ENCODE results near the gene CLRN1. TPM values are rescaled to one million over a fixed set of nuclear protein-coding genes. Genes with fewer than 3 reads are reported as not detected.

CLRN1 gene
- total and polyA plus RNA-seq, 2 experiments from 2014 or later, result 0.45 to 0.69 TPM

DNA sequence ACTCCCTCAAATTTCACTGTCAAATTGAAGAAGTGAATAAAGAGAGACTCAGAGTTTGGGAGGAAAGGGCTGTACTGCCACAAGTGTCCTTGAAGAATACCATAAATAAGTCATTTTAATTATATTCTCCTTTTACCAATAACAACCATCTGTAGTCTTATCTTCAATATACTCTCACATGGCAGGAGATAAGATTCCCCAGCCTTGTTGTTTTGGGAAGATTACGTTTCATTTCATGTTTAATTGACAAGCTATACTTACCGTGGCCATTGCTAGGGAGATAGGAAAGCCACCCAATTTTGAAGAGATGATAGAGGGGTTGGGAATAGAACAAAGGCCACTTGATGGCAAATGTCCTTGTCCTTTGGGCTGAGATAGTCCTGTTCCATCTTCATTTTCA lies 69.5 kb downstream of the CLRN1 start:
- H3K4me1 ChIP-seq (ENCODE audit: insufficient read depth), result no peaks in the 10 kb centered on the region
- no peaks in the 10 kb centered on the region for H3K36me3 Mint-ChIP-seq (ENCODE audit: low read depth)
- H2AFZ ChIP-seq, result no peak overlapping the region
- ATAC-seq (no peak), DNase-seq (ENCODE audit: low spot score) (no peak)
- H3K4me3 ChIP-seq, result no peak overlapping the region
- H3K4me2 ChIP-seq, result no peak overlapping the region
- H3K27me3 ChIP-seq (ENCODE audit: insufficient read depth), result no peaks in the 10 kb centered on the region
- no peak overlapping the region for H3K27ac ChIP-seq (ENCODE audit: low read depth)
- H3K9me3 Mint-ChIP-seq, result no peaks in the 10 kb centered on the region
- H3K36me3 ChIP-seq (ENCODE audit: insufficient read depth), result no peaks in the 10 kb centered on the region
- H3K9me2 ChIP-seq (ENCODE audit: insufficient read depth), result 0 out of 2 replicates have a peak, but pooled peaks cover 7% of the 10 kb centered on the region
- peaks cover 3% of the 10 kb centered on the region for H3K27me3 Mint-ChIP-seq (ENCODE audit: insufficient read depth, low read depth, poor library complexity)
- H3F3A ChIP-seq (replicated peaks; ENCODE audit: low read depth), result no peaks in the 10 kb centered on the region
- no peaks in the 10 kb centered on the region for H3K79me2 ChIP-seq (replicated peaks; ENCODE audit: insufficient read depth)
- H3K27ac Mint-ChIP-seq, result no peak overlapping the region
- H3K4me1 Mint-ChIP-seq, result peaks cover 5% of the 10 kb centered on the region
- TF ChIP-seq ZNF331 (CRISPR knock-in tag; IDR thresholded peaks at IDR 0.05; ENCODE audit: low read depth), result no peak
- no peak for TF ChIP-seq CTCF (conservative IDR thresholded peaks at IDR 0.05; ENCODE audit: low read depth in 2 of 2)
- TF ChIP-seq, protein P1, sequence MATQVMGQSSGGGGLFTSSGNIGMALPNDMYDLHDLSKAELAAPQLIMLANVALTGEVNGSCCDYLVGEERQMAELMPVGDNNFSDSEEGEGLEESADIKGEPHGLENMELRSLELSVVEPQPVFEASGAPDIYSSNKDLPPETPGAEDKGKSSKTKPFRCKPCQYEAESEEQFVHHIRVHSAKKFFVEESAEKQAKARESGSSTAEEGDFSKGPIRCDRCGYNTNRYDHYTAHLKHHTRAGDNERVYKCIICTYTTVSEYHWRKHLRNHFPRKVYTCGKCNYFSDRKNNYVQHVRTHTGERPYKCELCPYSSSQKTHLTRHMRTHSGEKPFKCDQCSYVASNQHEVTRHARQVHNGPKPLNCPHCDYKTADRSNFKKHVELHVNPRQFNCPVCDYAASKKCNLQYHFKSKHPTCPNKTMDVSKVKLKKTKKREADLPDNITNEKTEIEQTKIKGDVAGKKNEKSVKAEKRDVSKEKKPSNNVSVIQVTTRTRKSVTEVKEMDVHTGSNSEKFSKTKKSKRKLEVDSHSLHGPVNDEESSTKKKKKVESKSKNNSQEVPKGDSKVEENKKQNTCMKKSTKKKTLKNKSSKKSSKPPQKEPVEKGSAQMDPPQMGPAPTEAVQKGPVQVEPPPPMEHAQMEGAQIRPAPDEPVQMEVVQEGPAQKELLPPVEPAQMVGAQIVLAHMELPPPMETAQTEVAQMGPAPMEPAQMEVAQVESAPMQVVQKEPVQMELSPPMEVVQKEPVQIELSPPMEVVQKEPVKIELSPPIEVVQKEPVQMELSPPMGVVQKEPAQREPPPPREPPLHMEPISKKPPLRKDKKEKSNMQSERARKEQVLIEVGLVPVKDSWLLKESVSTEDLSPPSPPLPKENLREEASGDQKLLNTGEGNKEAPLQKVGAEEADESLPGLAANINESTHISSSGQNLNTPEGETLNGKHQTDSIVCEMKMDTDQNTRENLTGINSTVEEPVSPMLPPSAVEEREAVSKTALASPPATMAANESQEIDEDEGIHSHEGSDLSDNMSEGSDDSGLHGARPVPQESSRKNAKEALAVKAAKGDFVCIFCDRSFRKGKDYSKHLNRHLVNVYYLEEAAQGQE (IDR thresholded peaks at IDR 0.05; ENCODE audit: unreplicated experiment), result no peak
- TF ChIP-seq CREB1 (CRISPR knock-in tag; IDR thresholded peaks at IDR 0.05; ENCODE audit: low read depth), result no peak
- TF ChIP-seq, protein P2, sequence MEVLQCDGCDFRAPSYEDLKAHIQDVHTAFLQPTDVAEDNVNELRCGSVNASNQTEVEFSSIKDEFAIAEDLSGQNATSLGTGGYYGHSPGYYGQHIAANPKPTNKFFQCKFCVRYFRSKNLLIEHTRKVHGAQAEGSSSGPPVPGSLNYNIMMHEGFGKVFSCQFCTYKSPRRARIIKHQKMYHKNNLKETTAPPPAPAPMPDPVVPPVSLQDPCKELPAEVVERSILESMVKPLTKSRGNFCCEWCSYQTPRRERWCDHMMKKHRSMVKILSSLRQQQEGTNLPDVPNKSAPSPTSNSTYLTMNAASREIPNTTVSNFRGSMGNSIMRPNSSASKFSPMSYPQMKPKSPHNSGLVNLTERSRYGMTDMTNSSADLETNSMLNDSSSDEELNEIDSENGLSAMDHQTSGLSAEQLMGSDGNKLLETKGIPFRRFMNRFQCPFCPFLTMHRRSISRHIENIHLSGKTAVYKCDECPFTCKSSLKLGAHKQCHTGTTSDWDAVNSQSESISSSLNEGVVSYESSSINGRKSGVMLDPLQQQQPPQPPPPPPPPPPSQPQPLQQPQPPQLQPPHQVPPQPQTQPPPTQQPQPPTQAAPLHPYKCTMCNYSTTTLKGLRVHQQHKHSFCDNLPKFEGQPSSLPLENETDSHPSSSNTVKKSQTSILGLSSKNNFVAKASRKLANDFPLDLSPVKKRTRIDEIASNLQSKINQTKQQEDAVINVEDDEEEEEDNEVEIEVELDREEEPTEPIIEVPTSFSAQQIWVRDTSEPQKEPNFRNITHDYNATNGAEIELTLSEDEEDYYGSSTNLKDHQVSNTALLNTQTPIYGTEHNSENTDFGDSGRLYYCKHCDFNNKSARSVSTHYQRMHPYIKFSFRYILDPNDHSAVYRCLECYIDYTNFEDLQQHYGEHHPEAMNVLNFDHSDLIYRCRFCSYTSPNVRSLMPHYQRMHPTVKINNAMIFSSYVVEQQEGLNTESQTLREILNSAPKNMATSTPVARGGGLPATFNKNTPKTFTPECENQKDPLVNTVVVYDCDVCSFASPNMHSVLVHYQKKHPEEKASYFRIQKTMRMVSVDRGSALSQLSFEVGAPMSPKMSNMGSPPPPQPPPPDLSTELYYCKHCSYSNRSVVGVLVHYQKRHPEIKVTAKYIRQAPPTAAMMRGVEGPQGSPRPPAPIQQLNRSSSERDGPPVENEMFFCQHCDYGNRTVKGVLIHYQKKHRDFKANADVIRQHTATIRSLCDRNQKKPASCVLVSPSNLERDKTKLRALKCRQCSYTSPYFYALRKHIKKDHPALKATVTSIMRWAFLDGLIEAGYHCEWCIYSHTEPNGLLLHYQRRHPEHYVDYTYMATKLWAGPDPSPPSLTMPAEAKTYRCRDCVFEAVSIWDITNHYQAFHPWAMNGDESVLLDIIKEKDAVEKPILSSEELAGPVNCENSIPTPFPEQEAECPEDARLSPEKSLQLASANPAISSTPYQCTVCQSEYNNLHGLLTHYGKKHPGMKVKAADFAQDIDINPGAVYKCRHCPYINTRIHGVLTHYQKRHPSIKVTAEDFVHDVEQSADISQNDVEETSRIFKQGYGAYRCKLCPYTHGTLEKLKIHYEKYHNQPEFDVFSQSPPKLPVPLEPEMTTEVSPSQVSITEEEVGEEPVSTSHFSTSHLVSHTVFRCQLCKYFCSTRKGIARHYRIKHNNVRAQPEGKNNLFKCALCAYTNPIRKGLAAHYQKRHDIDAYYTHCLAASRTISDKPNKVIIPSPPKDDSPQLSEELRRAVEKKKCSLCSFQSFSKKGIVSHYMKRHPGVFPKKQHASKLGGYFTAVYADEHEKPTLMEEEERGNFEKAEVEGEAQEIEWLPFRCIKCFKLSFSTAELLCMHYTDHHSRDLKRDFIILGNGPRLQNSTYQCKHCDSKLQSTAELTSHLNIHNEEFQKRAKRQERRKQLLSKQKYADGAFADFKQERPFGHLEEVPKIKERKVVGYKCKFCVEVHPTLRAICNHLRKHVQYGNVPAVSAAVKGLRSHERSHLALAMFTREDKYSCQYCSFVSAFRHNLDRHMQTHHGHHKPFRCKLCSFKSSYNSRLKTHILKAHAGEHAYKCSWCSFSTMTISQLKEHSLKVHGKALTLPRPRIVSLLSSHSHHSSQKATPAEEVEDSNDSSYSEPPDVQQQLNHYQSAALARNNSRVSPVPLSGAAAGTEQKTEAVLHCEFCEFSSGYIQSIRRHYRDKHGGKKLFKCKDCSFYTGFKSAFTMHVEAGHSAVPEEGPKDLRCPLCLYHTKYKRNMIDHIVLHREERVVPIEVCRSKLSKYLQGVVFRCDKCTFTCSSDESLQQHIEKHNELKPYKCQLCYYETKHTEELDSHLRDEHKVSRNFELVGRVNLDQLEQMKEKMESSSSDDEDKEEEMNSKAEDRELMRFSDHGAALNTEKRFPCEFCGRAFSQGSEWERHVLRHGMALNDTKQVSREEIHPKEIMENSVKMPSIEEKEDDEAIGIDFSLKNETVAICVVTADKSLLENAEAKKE (CRISPR knock-in tag; IDR thresholded peaks at IDR 0.05), result no peak
- no peaks in the 10 kb centered on the region for H4K20me1 ChIP-seq (replicated peaks; ENCODE audit: insufficient read depth)
- no peak overlapping the region for H3K4me3 Mint-ChIP-seq
